ENCODE data around the gene YIF1A. TPM values are rescaled to one million over a fixed set of nuclear protein-coding genes. Genes with fewer than 3 reads are reported as not detected.
"Not testable (repeated sequence)": the region's sequence is repeated elsewhere in the genome, so short reads cannot be mapped to it uniquely, and the experiment has no call there.

The YIF1A gene
- total RNA-seq, 1 donor, result 187 TPM

GRCh38 chr11:66277471-66278362, 11.2 kb downstream of the YIF1A start, which contains the start of gene CNIH2:
CNIH2 (plus strand) TSS chr11:66278175; CDS start chr11:66278457, 282 bp downstream.
- no peak for DNase-seq (ENCODE audit: low read depth)

GRCh38 chr11:66277064-66277463, 11.9 kb downstream of the YIF1A start:
- not testable (repeated sequence) for H3K4me3 ChIP-seq (ENCODE audit: low read depth, low read length); DNase-seq (ENCODE audit: low read depth)

More at GRCh38 chr11:66277471-66278362, 11.2 kb downstream of the YIF1A start, which contains the start of gene CNIH2:
- no peak for TF ChIP-seq CTCF (IDR thresholded peaks at IDR 0.05; ENCODE audit: insufficient read depth, low read depth, low read length)
- peak within 1 kb of the TSS; percentile 40 for H3K4me3 ChIP-seq (ENCODE audit: low read depth, low read length)

GRCh38 chr11:66276619-66277018, 12.3 kb downstream of the YIF1A start:
- not testable (repeated sequence) for DNase-seq (ENCODE audit: low read depth); H3K4me3 ChIP-seq (ENCODE audit: low read depth, low read length)

GRCh38 chr11:66275984-66276612, 12.8 kb downstream of the YIF1A start:
- no peak for TF ChIP-seq CTCF (IDR thresholded peaks at IDR 0.05; ENCODE audit: insufficient read depth, low read depth, low read length)
- no peak for DNase-seq (ENCODE audit: low read depth)
- no peak overlapping the region for H3K4me3 ChIP-seq (ENCODE audit: low read depth, low read length)

- no peak overlapping the region for H3K4me3 ChIP-seq (ENCODE audit: low read depth, low read length)
- TF ChIP-seq CTCF (IDR thresholded peaks at IDR 0.05; ENCODE audit: insufficient read depth, low read depth, low read length), result no peak
- DNase-seq (ENCODE audit: low read depth), result no peak
These were observed 13.5 kb downstream of the YIF1A start for GRCh38 chr11:66275396-66275795.

GRCh38 chr11:66274219-66274618, 14.7 kb downstream of the YIF1A start:
- no peak for DNase-seq (ENCODE audit: low read depth)
- no peak for TF ChIP-seq CTCF (IDR thresholded peaks at IDR 0.05; ENCODE audit: insufficient read depth, low read depth, low read length)
- no peak overlapping the region for H3K4me3 ChIP-seq (ENCODE audit: low read depth, low read length)

- TF ChIP-seq CTCF (IDR thresholded peaks at IDR 0.05; ENCODE audit: insufficient read depth, low read depth, low read length), result no peak
- H3K4me3 ChIP-seq (ENCODE audit: low read depth, low read length), result no peak overlapping the region
- no peak for DNase-seq (ENCODE audit: low read depth)
These were observed 16.3 kb downstream of the YIF1A start for GRCh38 chr11:66272596-66272995.
